ENCODE results near the gene LRRD1. TPM values are rescaled to one million over a fixed set of nuclear protein-coding genes. Genes with fewer than 3 reads are reported as not detected.

The LRRD1 gene
- total RNA-seq, 2 donors from 2014 or later: 0.40 TPM; not detected in 1

- TF ChIP-seq CTCF (IDR thresholded peaks at IDR 0.05) (no peak), POLR2AphosphoS5 (IDR thresholded peaks at IDR 0.05) (no peak), POLR2A (IDR thresholded peaks at IDR 0.05) (no peak)
Observed at GRCh38 chr7:92121681-92122080, 57.3 kb downstream of the LRRD1 start.

GRCh38 chr7:92119213-92119759 is 59.7 kb downstream of the LRRD1 start:
- H3K27ac ChIP-seq: no peak overlapping the region
- no peak for TF ChIP-seq POLR2A (IDR thresholded peaks at IDR 0.05)
- no peak for TF ChIP-seq CTCF (IDR thresholded peaks at IDR 0.05)
- TF ChIP-seq POLR2AphosphoS5 (IDR thresholded peaks at IDR 0.05): no peak
- H3K36me3 ChIP-seq: no peaks in the 10 kb centered on the region
- no peaks in the 10 kb centered on the region for H3K4me1 ChIP-seq (replicated peaks)
- no peak overlapping the region for H3K4me3 ChIP-seq
- DNase-seq (ENCODE audit: low spot score): no peak
- intact Hi-C loops (cut with DNase I): no loop called here
- no peaks in the 10 kb centered on the region for H3K27me3 ChIP-seq (replicated peaks; ENCODE audit: insufficient read depth)
- 75% methylated on average over 1 of the region's 1 CpG for WGBS
- H3K9me3 ChIP-seq: no peaks in the 10 kb centered on the region

More at GRCh38 chr7:92121681-92122080, 57.3 kb downstream of the LRRD1 start:
- Histone ChIP-seq H3K9me3 (no peaks in the 10 kb centered on the region), H3K27me3 (replicated peaks; ENCODE audit: insufficient read depth) (no peaks in the 10 kb centered on the region), H3K27ac (no peak overlapping the region), H3K4me1 (replicated peaks) (no peaks in the 10 kb centered on the region), H3K36me3 (no peaks in the 10 kb centered on the region), H3K4me3 (no peak overlapping the region)
- intact Hi-C loops (cut with DNase I): no loop called here
- DNase-seq (ENCODE audit: low spot score): no peak

- DNase-seq (ENCODE audit: low spot score): no peak
- no peaks in the 10 kb centered on the region for H3K36me3 ChIP-seq
- no peaks in the 10 kb centered on the region for H3K9me3 ChIP-seq
- TF ChIP-seq POLR2AphosphoS5 (IDR thresholded peaks at IDR 0.05): no peak
- no peaks in the 10 kb centered on the region for H3K27me3 ChIP-seq (replicated peaks; ENCODE audit: insufficient read depth)
- no peak overlapping the region for H3K4me3 ChIP-seq
- no peaks in the 10 kb centered on the region for H3K4me1 ChIP-seq (replicated peaks)
- 86% methylated on average over 3 of the region's 3 CpGs for WGBS
- H3K27ac ChIP-seq: no peak overlapping the region
- intact Hi-C loops (cut with DNase I): no loop called here
Observed at GRCh38 chr7:92116949-92117348, 62.0 kb downstream of the LRRD1 start.

GRCh38 chr7:92115821-92116220 is 63.1 kb downstream of the LRRD1 start:
- no peak for DNase-seq (ENCODE audit: low spot score)
- Histone ChIP-seq H3K36me3 (no peaks in the 10 kb centered on the region), H3K27me3 (replicated peaks; ENCODE audit: insufficient read depth) (no peaks in the 10 kb centered on the region), H3K27ac (no peak overlapping the region), H3K4me1 (replicated peaks) (no peaks in the 10 kb centered on the region), H3K4me3 (no peak overlapping the region), H3K9me3 (no peaks in the 10 kb centered on the region)
- intact Hi-C loops (cut with DNase I): no loop called here
- no peak for TF ChIP-seq CTCF (IDR thresholded peaks at IDR 0.05)
- no peak for TF ChIP-seq POLR2AphosphoS5 (IDR thresholded peaks at IDR 0.05)
- no peak for TF ChIP-seq POLR2A (IDR thresholded peaks at IDR 0.05)
- WGBS: 98% methylated on average over 5 of the region's 5 CpGs

- Histone ChIP-seq H3K27me3 (replicated peaks; ENCODE audit: insufficient read depth) (no peaks in the 10 kb centered on the region), H3K4me3 (no peak overlapping the region), H3K36me3 (no peaks in the 10 kb centered on the region), H3K27ac (no peak overlapping the region), H3K9me3 (no peaks in the 10 kb centered on the region), H3K4me1 (replicated peaks) (no peaks in the 10 kb centered on the region)
- DNase-seq (ENCODE audit: low spot score): no peak
- TF ChIP-seq POLR2A (IDR thresholded peaks at IDR 0.05): no peak
- TF ChIP-seq POLR2AphosphoS5 (IDR thresholded peaks at IDR 0.05): no peak
- no peak for TF ChIP-seq CTCF (IDR thresholded peaks at IDR 0.05)
- intact Hi-C loops (cut with DNase I): no loop called here
- 61% methylated on average over 2 of the region's 2 CpGs for WGBS
Observed at GRCh38 chr7:92110857-92111256, 68.1 kb downstream of the LRRD1 start.

Measured in prostate gland (tissue), 2 donors.